Uterus (tissue), 2 donors: ENCODE results near the gene RNF112.

Experiments used
- CTCF ChIP-seq, 4 experiments: fragments of 200-600 bp in 2 of 4; fragments of 450-650 bp in 2 of 4; sonication (generic) in 2 of 4; IDR thresholded peaks; one replicate each; pipeline ENCODE4 v1.5.1; 2016 to 2019; ENCODE audit warnings: antibody characterized with exemption in 4 of 4, mild to moderate bottlenecking in 2 of 4, moderate library complexity in 1 of 4
- POLR2A ChIP-seq, 2 donors: fragments of 450-650 bp; IDR thresholded peaks; one replicate each; pipeline ENCODE4 v1.6.1; 2016; ENCODE audit warnings: antibody characterized with exemption in 2 of 2, mild to moderate bottlenecking in 1 of 2, moderate library complexity in 1 of 2

- TF ChIP-seq CTCF (IDR thresholded peaks at IDR 0.05) = no peak
- TF ChIP-seq POLR2A (IDR thresholded peaks at IDR 0.05) = no peak
Measured at GRCh38 chr17:19408346-19408710, 2.7 kb upstream of the RNF112 start.
